ENCODE results near the gene TRIM42.

TRIM42 gene

GRCh38 chr3:140709751-140710150 is 31.9 kb downstream of the TRIM42 start:
- no peak for DNase-seq (ENCODE audit: low read depth in 4 of 4, low spot score in 1 of 4)

- no peak for DNase-seq (ENCODE audit: low read depth in 4 of 4, low spot score in 1 of 4)
Observed at GRCh38 chr3:140710711-140711389, 33.0 kb downstream of the TRIM42 start.

- no peak for DNase-seq (ENCODE audit: low read depth in 4 of 4, low spot score in 1 of 4)
Observed at GRCh38 chr3:140711390-140712035, 33.6 kb downstream of the TRIM42 start.

GRCh38 chr3:140712301-140712700 is 34.4 kb downstream of the TRIM42 start:
- DNase-seq (ENCODE audit: low read depth in 4 of 4, low spot score in 1 of 4) = no peak

GRCh38 chr3:140715035-140715434 is 37.2 kb downstream of the TRIM42 start:
- no peak for DNase-seq (ENCODE audit: low read depth in 4 of 4, low spot score in 1 of 4)

- DNase-seq (ENCODE audit: low read depth in 4 of 4, low spot score in 1 of 4) = no peak
Observed at GRCh38 chr3:140717921-140718320, 40.1 kb downstream of the TRIM42 start.

GRCh38 chr3:140719841-140720614 is 42.2 kb downstream of the TRIM42 start:
- no peak for DNase-seq (ENCODE audit: low read depth in 4 of 4, low spot score in 1 of 4)

GRCh38 chr3:140723576-140723975 is 45.7 kb downstream of the TRIM42 start:
- no peak for DNase-seq (ENCODE audit: low read depth in 4 of 4, low spot score in 1 of 4)

- no peak for DNase-seq (ENCODE audit: low read depth in 4 of 4, low spot score in 1 of 4)
Observed at GRCh38 chr3:140724856-140725812, 47.3 kb downstream of the TRIM42 start.

- DNase-seq (ENCODE audit: low read depth in 4 of 4, low spot score in 1 of 4) = no peak
Observed at GRCh38 chr3:140726066-140726465, 48.2 kb downstream of the TRIM42 start.

- no peak for DNase-seq (ENCODE audit: low read depth in 4 of 4, low spot score in 1 of 4)
Observed at GRCh38 chr3:140727886-140728285, 50.0 kb downstream of the TRIM42 start.

- DNase-seq (ENCODE audit: low read depth in 4 of 4, low spot score in 1 of 4) = no peak
Observed at GRCh38 chr3:140731440-140732119, 53.7 kb downstream of the TRIM42 start.

GRCh38 chr3:140733623-140734022 is 55.8 kb downstream of the TRIM42 start:
- no peak for DNase-seq (ENCODE audit: low read depth in 4 of 4, low spot score in 1 of 4)

- no peak for DNase-seq (ENCODE audit: low read depth in 4 of 4, low spot score in 1 of 4)
Observed at GRCh38 chr3:140736863-140737460, 59.1 kb downstream of the TRIM42 start.

GRCh38 chr3:140742116-140742515 is 64.3 kb downstream of the TRIM42 start:
- DNase-seq (ENCODE audit: low read depth in 4 of 4, low spot score in 1 of 4) = no peak

- no peak for DNase-seq (ENCODE audit: low read depth in 4 of 4, low spot score in 1 of 4)
Observed at GRCh38 chr3:140748171-140748570, 70.3 kb downstream of the TRIM42 start.

GRCh38 chr3:140748903-140749302 is 71.0 kb downstream of the TRIM42 start:
- DNase-seq (ENCODE audit: low read depth in 4 of 4, low spot score in 1 of 4) = no peak
